ENCODE data around the gene NDOR1. TPM values are rescaled to one million over a fixed set of nuclear protein-coding genes. Genes with fewer than 3 reads are reported as not detected.

Gene NDOR1
- total and polyA plus RNA-seq, 2 donors (not counting 3 experiments of a cell fraction or from before 2014, with no cell fraction given) = 13.5 to 26.7 TPM

DNA sequence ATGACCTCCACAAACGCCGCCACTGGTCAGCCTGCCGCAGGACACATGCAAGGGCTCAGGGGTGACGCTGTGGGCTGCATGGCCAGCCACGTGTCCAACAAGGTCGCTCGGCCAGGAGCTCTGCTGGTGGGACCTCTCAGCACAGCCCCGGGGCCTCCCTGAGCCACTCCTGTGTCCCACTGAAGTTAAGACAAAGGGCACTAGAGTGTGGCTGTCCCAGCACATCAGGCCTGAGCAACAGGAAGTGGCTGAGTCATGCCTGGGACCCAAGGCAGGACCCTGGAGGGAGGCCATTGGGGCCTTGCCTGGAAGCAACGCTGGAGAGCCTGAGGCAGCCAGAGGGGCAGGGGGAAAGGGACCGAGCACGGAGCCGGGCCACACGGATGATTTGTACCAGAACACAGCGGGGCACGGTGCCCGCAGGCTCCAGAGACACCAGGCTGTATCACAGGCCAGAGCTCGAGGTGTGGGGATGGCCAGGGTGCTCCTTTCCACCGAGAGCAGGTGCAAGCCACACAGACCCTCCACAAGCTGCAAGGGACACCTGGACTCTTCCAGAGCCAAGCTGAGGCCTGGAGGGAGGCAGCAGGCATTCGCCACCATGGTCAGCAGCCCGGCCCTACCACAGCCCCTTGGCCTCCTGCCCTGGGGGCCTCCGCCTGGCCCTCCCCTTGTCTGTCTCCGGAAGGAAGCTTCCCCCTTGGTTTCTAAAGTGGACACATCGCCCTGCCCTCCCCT lies 27.1 kb upstream of the NDOR1 start:
- no peaks in the 10 kb centered on the region for H3K27me3 ChIP-seq (ENCODE audit: control insufficient read depth in 2 of 2, insufficient read depth in 2 of 2, low read length in 2 of 2)
- no peaks in the 10 kb centered on the region for H4K20me1 ChIP-seq (replicated peaks; ENCODE audit: control insufficient read depth, extremely low read depth, insufficient read depth, low read length)
- ChIA-PET CTCF (interaction anchor here (1.3 kb wide), 1 partner anchor 58 kb away, joined by 4 read pairs; no protein-coding TSS in a partner anchor), POLR2A (no interaction called here)
- H3K79me2 ChIP-seq (ENCODE audit: control insufficient read depth, insufficient read depth, low read length) = no peaks in the 10 kb centered on the region
- no peak overlapping the region for H3K4me3 ChIP-seq (replicated peaks in 1 of 3; ENCODE audit: insufficient read depth in 1 of 3, low read depth in 1 of 3, low read length in 3 of 3)
- BruUV-seq (replicated peaks) = no TSS peak
- H3K4me1 ChIP-seq (ENCODE audit: control insufficient read depth, extremely low read depth, insufficient read depth, low read length) = peaks cover 6% of the 10 kb centered on the region
- H3K27ac ChIP-seq (ENCODE audit: insufficient read depth, low read depth, low read length) = no peak overlapping the region
- intact Hi-C loops (cut with micrococcal nuclease) = loop anchor here (5.0 kb wide), 1 partner anchor 61 kb away; no protein-coding TSS in a partner anchor
- no peak for FAIRE-seq
- H3K9me3 ChIP-seq (replicated peaks; ENCODE audit: control insufficient read depth, insufficient read depth, low read length) = no peaks in the 10 kb centered on the region
- no peak overlapping the region for H3K4me2 ChIP-seq (ENCODE audit: insufficient read depth, low read length)
- no peaks in the 10 kb centered on the region for H3K9me1 ChIP-seq (replicated peaks; ENCODE audit: control insufficient read depth, extremely low read depth, insufficient read depth, low read length)
- no peak overlapping the region for H2AFZ ChIP-seq (ENCODE audit: low read depth, low read length)
- TF ChIP-seq, protein P1, sequence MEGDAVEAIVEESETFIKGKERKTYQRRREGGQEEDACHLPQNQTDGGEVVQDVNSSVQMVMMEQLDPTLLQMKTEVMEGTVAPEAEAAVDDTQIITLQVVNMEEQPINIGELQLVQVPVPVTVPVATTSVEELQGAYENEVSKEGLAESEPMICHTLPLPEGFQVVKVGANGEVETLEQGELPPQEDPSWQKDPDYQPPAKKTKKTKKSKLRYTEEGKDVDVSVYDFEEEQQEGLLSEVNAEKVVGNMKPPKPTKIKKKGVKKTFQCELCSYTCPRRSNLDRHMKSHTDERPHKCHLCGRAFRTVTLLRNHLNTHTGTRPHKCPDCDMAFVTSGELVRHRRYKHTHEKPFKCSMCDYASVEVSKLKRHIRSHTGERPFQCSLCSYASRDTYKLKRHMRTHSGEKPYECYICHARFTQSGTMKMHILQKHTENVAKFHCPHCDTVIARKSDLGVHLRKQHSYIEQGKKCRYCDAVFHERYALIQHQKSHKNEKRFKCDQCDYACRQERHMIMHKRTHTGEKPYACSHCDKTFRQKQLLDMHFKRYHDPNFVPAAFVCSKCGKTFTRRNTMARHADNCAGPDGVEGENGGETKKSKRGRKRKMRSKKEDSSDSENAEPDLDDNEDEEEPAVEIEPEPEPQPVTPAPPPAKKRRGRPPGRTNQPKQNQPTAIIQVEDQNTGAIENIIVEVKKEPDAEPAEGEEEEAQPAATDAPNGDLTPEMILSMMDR (IDR thresholded peaks at IDR 0.05; ENCODE audit: extremely low read depth in 1 of 2, insufficient read depth in 1 of 2, low read depth in 1 of 2, low read length in 2 of 2) = no peak
- peak; percentile 33 for TF ChIP-seq FOS (IDR thresholded peaks at IDR 0.05; ENCODE audit: borderline replicate concordance, insufficient read depth, low read length)
- TF ChIP-seq GATA2 (IDR thresholded peaks at IDR 0.05; ENCODE audit: insufficient read depth, insufficient read length, low read depth, low read length) = no peak
- peaks cover 0 to 36% of the 10 kb centered on the region in 2 experiments for H3K36me3 ChIP-seq (ENCODE audit: control insufficient read depth in 2 of 2, extremely low read depth in 1 of 2, insufficient read depth in 2 of 2, low read length in 2 of 2)
- no peak for DNase-seq (ENCODE audit: low read depth, low spot score)
- no peak overlapping the region for H3K9ac ChIP-seq (replicated peaks; ENCODE audit: extremely low read depth, insufficient read depth, low read length)
- dilution Hi-C loops (cut with MboI; ENCODE audit: extremely low pct_ligation_motif_present, low sequenced_read_pairs) = no loop called here

Measured in endothelial cell of umbilical vein (primary cell).